Neural crest cell (in vitro differentiated cells): Measurements from ENCODE around the gene PVALEF. TPM values are rescaled to one million over a fixed set of nuclear protein-coding genes. Genes with fewer than 3 reads are reported as not detected.
A peak's percentile ranks its signal among the peaks of the same experiment; 100 is the strongest.

Experiments
- DNase-seq: peaks from one replicate; pipeline ENCODE4 v3.0.0; 2021; ENCODE audit warnings: low read depth, mixed read lengths, low spot score
- H3K27ac Mint-ChIP-seq: one replicate; pipeline ENCODE4 v1.8.0; 2021; ENCODE audit warnings: mild to moderate bottlenecking, mixed read lengths; ENCODE audit not compliant: unreplicated experiment
- H3K27me3 Mint-ChIP-seq: 2 replicates; pipeline ENCODE4 v1.8.0; 2021; ENCODE audit warnings: low read depth, mild to moderate bottlenecking, mixed read lengths
- H3K36me3 Mint-ChIP-seq: 2 replicates; pipeline ENCODE4 v1.8.0; 2021; ENCODE audit warnings: low read depth, mild to moderate bottlenecking, mixed read lengths
- H3K4me1 Mint-ChIP-seq: 2 replicates; pipeline ENCODE4 v1.8.0; 2021; ENCODE audit warnings: mixed read lengths
- H3K4me3 Mint-ChIP-seq: one replicate; pipeline ENCODE4 v1.8.0; 2021; ENCODE audit warnings: mild to moderate bottlenecking, mixed read lengths
- H3K9me3 Mint-ChIP-seq: 2 replicates; pipeline ENCODE4 v1.8.0; 2021; ENCODE audit warnings: mixed read lengths
- CTCF ChIP-seq: fragments of 200-600 bp; sonication (generic); conservative IDR thresholded peaks from 2 replicates; pipeline ENCODE4 v1.5.0; 2021; ENCODE audit warnings: antibody characterized with exemption, mild to moderate bottlenecking
- total RNA-seq: library from RNA; stranded (reverse); gene quantifications from 2 replicates; pipeline ENCODE4 v1.2.1, GENCODE V29; 2021

PVALEF gene
- total RNA-seq, 1 donor from 2014 or later: not detected

- H3K36me3 Mint-ChIP-seq: peaks cover 2% of the 10 kb centered on the region
Observed at GRCh38 chr17:81179861-81180260, 14.6 kb downstream of the PVALEF start.

GRCh38 chr17:81180836-81181810 lies 15.8 kb downstream of the PVALEF start:
- Mint-ChIP-seq H3K9me3 (peaks cover 2% of the 10 kb centered on the region), H3K36me3 (peaks cover 2% of the 10 kb centered on the region), H3K4me3 (no peak overlapping the region), H3K27ac (no peak overlapping the region), H3K27me3 (peaks cover 4% of the 10 kb centered on the region), H3K4me1 (peaks cover 6% of the 10 kb centered on the region)
- TF ChIP-seq CTCF: no peak
- DNase-seq: no peak

More at GRCh38 chr17:81179861-81180260, 14.6 kb downstream of the PVALEF start:
- Mint-ChIP-seq H3K27me3 (peaks cover 4% of the 10 kb centered on the region), H3K27ac (peak overlapping the region; percentile 27), H3K9me3 (peaks cover 5% of the 10 kb centered on the region), H3K4me3 (no peak overlapping the region), H3K4me1 (peaks cover 6% of the 10 kb centered on the region)
- DNase-seq: no peak
- TF ChIP-seq CTCF: no peak

GRCh38 chr17:81181811-81182185 lies 16.5 kb downstream of the PVALEF start:
- H3K27me3 Mint-ChIP-seq: peaks cover 4% of the 10 kb centered on the region
- peaks cover 6% of the 10 kb centered on the region for H3K4me1 Mint-ChIP-seq
- no peaks in the 10 kb centered on the region for H3K9me3 Mint-ChIP-seq
- TF ChIP-seq CTCF: no peak
- H3K27ac Mint-ChIP-seq: no peak overlapping the region
- H3K4me3 Mint-ChIP-seq: no peak overlapping the region
- no peak for DNase-seq
- H3K36me3 Mint-ChIP-seq: no peaks in the 10 kb centered on the region

- no peak for TF ChIP-seq CTCF
- no peak for DNase-seq
- Mint-ChIP-seq H3K4me3 (no peak overlapping the region), H3K27ac (no peak overlapping the region), H3K9me3 (no peaks in the 10 kb centered on the region), H3K4me1 (peaks cover 6% of the 10 kb centered on the region), H3K36me3 (no peaks in the 10 kb centered on the region), H3K27me3 (peaks cover 4% of the 10 kb centered on the region)
Observed at GRCh38 chr17:81182596-81182995, 17.3 kb downstream of the PVALEF start.

- TF ChIP-seq CTCF: no peak
- peaks cover 4% of the 10 kb centered on the region for H3K27me3 Mint-ChIP-seq
- no peaks in the 10 kb centered on the region for H3K9me3 Mint-ChIP-seq
- no peak overlapping the region for H3K4me3 Mint-ChIP-seq
- no peak overlapping the region for H3K27ac Mint-ChIP-seq
- H3K4me1 Mint-ChIP-seq: peaks cover 6% of the 10 kb centered on the region
- no peak for DNase-seq
- no peaks in the 10 kb centered on the region for H3K36me3 Mint-ChIP-seq
Observed at GRCh38 chr17:81183316-81183715, 18.0 kb downstream of the PVALEF start.
